Ishikawa (cell line): ENCODE data around the gene ARHGAP26.

ENCODE experiments used
- CEBPB ChIP-seq: IDR thresholded peaks from 2 replicates; pipeline ENCODE4 v1.6.1; 2012
- CREB1 ChIP-seq: IDR thresholded peaks from 2 replicates; pipeline ENCODE4 v1.6.1; 2012; ENCODE audit warnings: low read depth
- EGR1 ChIP-seq: IDR thresholded peaks from 2 replicates; pipeline ENCODE4 v1.6.1; 2012
- EP300 ChIP-seq: IDR thresholded peaks from 2 replicates; pipeline ENCODE4 v1.6.1; 2012; ENCODE audit warnings: borderline replicate concordance
- FOXM1 ChIP-seq: IDR thresholded peaks from 2 replicates; pipeline ENCODE4 v1.6.1; 2012; ENCODE audit warnings: low read depth, borderline replicate concordance
- NFIC ChIP-seq: IDR thresholded peaks from 2 replicates; pipeline ENCODE4 v1.6.1; 2012
- RAD21 ChIP-seq: IDR thresholded peaks from 2 replicates; pipeline ENCODE4 v1.6.1; 2012; ENCODE audit warnings: low read depth
- TAF1 ChIP-seq: IDR thresholded peaks from 2 replicates; pipeline ENCODE4 v1.6.1; 2012; ENCODE audit warnings: low read depth, mild to moderate bottlenecking
- TCF12 ChIP-seq: IDR thresholded peaks from 2 replicates; pipeline ENCODE4 v1.6.1; 2012; ENCODE audit warnings: low read depth
- TEAD4 ChIP-seq: IDR thresholded peaks from 2 replicates; pipeline ENCODE4 v1.6.1; 2012
- YY1 ChIP-seq: IDR thresholded peaks from 2 replicates; pipeline ENCODE4 v1.6.1; 2012; ENCODE audit warnings: low read depth
- ZBTB7A ChIP-seq: IDR thresholded peaks from 2 replicates; pipeline ENCODE4 v1.6.1; 2012; ENCODE audit warnings: low read depth
- TF ChIP-seq, protein P1 (sequence below): IDR thresholded peaks from 2 replicates; pipeline ENCODE4 v1.6.1; 2012; ENCODE audit warnings: low read depth, mild to moderate bottlenecking
- TF ChIP-seq, protein P2 (sequence below): IDR thresholded peaks from 2 replicates; pipeline ENCODE4 v1.6.1; 2012
- TF ChIP-seq, protein P3 (sequence below): IDR thresholded peaks from 2 replicates; pipeline ENCODE4 v1.6.1; 2012

ARHGAP26 gene

DNA sequence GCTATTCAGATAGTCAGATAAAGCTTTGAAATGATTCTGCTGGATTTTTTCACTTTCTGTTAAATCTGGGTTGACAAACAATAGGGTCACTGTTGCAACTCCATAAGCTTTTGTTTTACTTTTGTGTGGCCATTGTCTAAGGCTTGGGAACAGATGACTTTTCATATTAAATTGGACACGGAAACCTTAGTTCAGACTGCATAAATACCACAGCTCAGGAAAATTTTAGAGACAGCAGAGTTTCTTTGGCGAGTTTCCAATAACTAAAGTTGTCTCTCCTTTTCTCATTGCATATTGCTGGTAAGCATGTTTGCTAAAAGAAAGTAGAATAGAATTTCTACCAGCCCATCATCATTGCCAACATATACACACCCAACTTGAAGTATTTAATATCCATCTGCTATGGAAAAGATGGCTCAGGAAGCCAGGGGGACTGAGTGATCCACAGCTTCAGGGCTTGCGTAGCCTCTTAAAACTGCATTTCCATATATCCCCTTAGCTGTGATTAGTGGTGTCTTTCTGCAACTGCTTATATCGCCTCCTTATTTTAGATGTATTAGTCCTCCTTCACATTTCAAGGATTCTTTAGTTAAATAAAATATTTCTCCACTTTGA is 168.2 kb downstream of the ARHGAP26 start:
- TF ChIP-seq, protein P1, sequence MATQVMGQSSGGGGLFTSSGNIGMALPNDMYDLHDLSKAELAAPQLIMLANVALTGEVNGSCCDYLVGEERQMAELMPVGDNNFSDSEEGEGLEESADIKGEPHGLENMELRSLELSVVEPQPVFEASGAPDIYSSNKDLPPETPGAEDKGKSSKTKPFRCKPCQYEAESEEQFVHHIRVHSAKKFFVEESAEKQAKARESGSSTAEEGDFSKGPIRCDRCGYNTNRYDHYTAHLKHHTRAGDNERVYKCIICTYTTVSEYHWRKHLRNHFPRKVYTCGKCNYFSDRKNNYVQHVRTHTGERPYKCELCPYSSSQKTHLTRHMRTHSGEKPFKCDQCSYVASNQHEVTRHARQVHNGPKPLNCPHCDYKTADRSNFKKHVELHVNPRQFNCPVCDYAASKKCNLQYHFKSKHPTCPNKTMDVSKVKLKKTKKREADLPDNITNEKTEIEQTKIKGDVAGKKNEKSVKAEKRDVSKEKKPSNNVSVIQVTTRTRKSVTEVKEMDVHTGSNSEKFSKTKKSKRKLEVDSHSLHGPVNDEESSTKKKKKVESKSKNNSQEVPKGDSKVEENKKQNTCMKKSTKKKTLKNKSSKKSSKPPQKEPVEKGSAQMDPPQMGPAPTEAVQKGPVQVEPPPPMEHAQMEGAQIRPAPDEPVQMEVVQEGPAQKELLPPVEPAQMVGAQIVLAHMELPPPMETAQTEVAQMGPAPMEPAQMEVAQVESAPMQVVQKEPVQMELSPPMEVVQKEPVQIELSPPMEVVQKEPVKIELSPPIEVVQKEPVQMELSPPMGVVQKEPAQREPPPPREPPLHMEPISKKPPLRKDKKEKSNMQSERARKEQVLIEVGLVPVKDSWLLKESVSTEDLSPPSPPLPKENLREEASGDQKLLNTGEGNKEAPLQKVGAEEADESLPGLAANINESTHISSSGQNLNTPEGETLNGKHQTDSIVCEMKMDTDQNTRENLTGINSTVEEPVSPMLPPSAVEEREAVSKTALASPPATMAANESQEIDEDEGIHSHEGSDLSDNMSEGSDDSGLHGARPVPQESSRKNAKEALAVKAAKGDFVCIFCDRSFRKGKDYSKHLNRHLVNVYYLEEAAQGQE, result no peak
- TF ChIP-seq CEBPB (no peak), EP300 (no peak), NFIC (no peak), EGR1 (no peak), ZBTB7A (no peak), CREB1 (no peak)

DNA sequence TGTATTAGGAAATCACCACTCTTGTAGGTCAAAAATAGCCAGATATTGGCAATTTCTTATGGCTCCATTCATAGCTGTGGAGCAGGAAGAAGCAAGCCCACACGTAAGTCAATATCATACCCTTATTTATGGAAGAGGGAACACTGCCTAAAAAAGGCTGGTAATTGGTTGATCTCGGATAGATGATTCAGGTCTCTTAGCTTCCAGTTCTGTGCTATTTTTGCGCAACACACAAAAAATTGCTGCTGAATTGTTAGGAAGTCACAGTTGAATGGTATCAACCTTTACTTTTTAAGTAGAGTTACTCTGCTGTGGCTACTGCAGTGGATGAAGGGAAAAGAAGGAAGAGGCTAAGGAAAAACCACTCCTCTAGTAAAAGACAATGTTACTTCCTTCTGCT is 168.8 kb downstream of the ARHGAP26 start:
- TF ChIP-seq RAD21, result no peak
- TF ChIP-seq CEBPB, result 0 out of 2 replicates have a peak, but pooled peaks have one; percentile 5

DNA sequence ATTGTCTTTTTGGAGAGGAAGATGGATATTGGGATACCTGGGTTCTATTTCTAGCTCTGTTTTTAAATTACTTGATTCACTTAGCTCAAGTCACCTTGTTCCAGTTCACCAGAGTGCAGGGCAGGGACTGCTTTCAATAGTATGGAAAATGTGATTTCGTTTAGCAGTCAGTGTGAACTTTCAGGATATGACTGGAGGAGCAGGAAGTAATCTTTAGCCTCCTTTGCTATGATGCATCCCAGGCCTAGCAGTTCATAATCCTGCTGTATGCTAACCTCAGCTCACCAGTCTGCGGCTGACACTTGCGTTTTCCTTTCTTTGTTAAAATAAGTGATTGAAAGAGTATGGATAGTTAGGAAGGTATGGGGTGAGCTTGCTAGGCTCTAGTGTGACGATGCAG is 169.7 kb downstream of the ARHGAP26 start:
- TF ChIP-seq EGR1 (no peak), TAF1 (no peak), CEBPB (no peak), YY1 (no peak), CREB1 (no peak), FOXM1 (no peak), RAD21 (no peak), TCF12 (no peak), TEAD4 (no peak)
- TF ChIP-seq, protein P2, sequence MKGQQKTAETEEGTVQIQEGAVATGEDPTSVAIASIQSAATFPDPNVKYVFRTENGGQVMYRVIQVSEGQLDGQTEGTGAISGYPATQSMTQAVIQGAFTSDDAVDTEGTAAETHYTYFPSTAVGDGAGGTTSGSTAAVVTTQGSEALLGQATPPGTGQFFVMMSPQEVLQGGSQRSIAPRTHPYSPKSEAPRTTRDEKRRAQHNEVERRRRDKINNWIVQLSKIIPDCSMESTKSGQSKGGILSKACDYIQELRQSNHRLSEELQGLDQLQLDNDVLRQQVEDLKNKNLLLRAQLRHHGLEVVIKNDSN, result no peak
- TF ChIP-seq, protein P1, result no peak

DNA sequence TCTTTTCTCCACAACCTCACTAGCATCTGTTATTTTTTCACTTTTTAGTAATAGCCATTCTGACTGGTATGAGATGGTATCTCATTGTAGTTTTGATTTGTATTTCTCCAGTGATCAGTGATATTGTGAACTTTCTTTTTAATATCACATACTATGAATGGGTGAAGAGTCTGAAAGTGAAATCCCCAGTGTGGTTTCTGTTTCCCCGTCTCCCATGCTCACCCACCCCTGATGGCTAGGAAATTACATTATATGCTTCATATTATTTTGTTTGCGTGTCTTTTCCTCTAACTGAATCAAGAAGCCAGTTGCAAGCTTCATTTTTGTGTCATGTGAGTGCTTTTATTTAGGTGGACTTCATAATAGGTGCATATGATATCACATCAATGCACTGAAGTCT is 171.1 kb downstream of the ARHGAP26 start:
- TF ChIP-seq EP300, result no peak
- no peak for TF ChIP-seq CREB1
- TF ChIP-seq NFIC, result no peak
- no peak for TF ChIP-seq TAF1
- TF ChIP-seq TEAD4, result no peak
- no peak for TF ChIP-seq ZBTB7A
- TF ChIP-seq YY1, result no peak
- TF ChIP-seq TCF12, result no peak
- no peak for TF ChIP-seq CEBPB
- no peak for TF ChIP-seq EGR1

DNA sequence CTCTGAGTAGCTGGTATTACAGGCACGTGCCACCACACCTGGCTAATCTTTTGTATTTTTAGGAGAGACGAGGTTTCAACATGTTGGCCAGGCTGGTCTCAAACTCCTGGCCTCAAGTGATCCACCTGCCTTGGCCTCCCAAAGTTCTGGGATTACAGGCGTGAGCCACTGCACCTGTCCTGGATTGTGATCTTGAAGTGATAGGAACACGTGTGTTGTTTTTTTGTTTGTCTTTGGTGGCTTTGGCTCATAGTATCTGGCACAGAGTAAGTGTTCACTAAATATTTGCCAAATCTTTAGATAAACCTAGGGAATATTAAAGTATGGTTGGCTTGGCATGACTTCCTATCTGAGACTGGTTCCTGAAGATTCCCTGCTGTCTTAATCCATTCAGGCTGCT is 172.7 kb downstream of the ARHGAP26 start:
- no peak for TF ChIP-seq FOXM1

DNA sequence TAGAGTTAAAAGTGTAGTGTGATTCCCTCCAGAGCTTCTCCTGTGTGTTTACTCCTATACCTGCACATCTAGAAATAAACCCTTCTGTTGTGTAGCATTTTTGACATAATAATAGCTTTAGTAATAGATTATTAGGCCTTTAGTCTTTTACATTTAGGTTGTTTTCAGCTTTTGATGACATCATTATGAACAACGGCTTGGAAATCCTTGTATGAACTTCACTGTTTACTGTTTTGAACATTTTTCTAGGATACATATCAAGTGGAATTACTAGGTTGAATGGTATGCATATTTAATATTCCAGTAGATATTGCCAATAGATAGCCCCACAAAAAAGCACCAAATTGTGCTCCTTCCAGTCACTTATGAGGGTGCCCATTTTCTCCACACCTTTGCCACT is 174.0 kb downstream of the ARHGAP26 start:
- TF ChIP-seq, protein P1, result no peak
- no peak for TF ChIP-seq CREB1
- TF ChIP-seq, protein P3, sequence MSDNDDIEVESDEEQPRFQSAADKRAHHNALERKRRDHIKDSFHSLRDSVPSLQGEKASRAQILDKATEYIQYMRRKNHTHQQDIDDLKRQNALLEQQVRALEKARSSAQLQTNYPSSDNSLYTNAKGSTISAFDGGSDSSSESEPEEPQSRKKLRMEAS, result no peak
- TF ChIP-seq EP300, result no peak
- TF ChIP-seq ZBTB7A, result no peak
- no peak for TF ChIP-seq TCF12
- no peak for TF ChIP-seq RAD21
- TF ChIP-seq FOXM1, result no peak
- no peak for TF ChIP-seq TAF1
- no peak for TF ChIP-seq EGR1
- TF ChIP-seq YY1, result no peak
- TF ChIP-seq, protein P2, result no peak
- TF ChIP-seq NFIC, result no peak
- TF ChIP-seq CEBPB, result no peak
- no peak for TF ChIP-seq TEAD4
